GM21515 (cell line): ENCODE results near the gene COL6A1.
"Not testable (repeated sequence)": the region's sequence is repeated elsewhere in the genome, so short reads cannot be mapped to it uniquely, and the experiment has no call there.

Experiments used
- ATAC-seq: cut with Tn5 transposase; IDR thresholded peaks from one replicate; pipeline ENCODE4 v1.9.1; 2021; ENCODE audit not compliant: unreplicated experiment

Gene COL6A1

GRCh38 chr21:45965084-45965809, 16.3 kb upstream of the COL6A1 start:
- no peak for ATAC-seq

GRCh38 chr21:45966791-45967394, 14.7 kb upstream of the COL6A1 start:
- ATAC-seq, result no peak

GRCh38 chr21:45969921-45970673, 11.5 kb upstream of the COL6A1 start:
- no peak for ATAC-seq

GRCh38 chr21:45970674-45971615, 10.6 kb upstream of the COL6A1 start:
- ATAC-seq, result no peak

GRCh38 chr21:45971616-45972352, 9.8 kb upstream of the COL6A1 start:
- ATAC-seq, result no peak

GRCh38 chr21:45972353-45972715, 9.2 kb upstream of the COL6A1 start:
- ATAC-seq, result no peak

GRCh38 chr21:45972716-45973474, 8.7 kb upstream of the COL6A1 start:
- ATAC-seq, result no peak

- ATAC-seq, result no peak
These were observed 8.0 kb upstream of the COL6A1 start for GRCh38 chr21:45973475-45974072.

- no peak for ATAC-seq
These were observed 7.2 kb upstream of the COL6A1 start for GRCh38 chr21:45974073-45975019.

GRCh38 chr21:45975020-45975666, 6.4 kb upstream of the COL6A1 start:
- ATAC-seq, result no peak

GRCh38 chr21:45975667-45976409, 5.7 kb upstream of the COL6A1 start:
- ATAC-seq, result not testable (repeated sequence)

GRCh38 chr21:45976701-45977311, 4.8 kb upstream of the COL6A1 start:
- ATAC-seq, result no peak

GRCh38 chr21:45977396-45977795, 4.2 kb upstream of the COL6A1 start:
- ATAC-seq, result no peak

GRCh38 chr21:45979141-45979631, 2.4 kb upstream of the COL6A1 start:
- no peak for ATAC-seq

GRCh38 chr21:45979651-45980050, 1.9 kb upstream of the COL6A1 start:
- ATAC-seq, result no peak

- ATAC-seq, result no peak
These were observed 1.3 kb upstream of the COL6A1 start for GRCh38 chr21:45980271-45980670.
